HFF-Myc (cell line): ENCODE measurements around the gene KCNH5.

Experiments used
- DNase-seq: peaks from one replicate; pipeline ENCODE4 v3.0.0-alpha.2; 2011; ENCODE audit warnings: low read depth; ENCODE audit errors: extremely low read depth
- H3K4me3 ChIP-seq: replicated peaks from 2 replicates; pipeline ENCODE4 v1.5.1; 2011; ENCODE audit warnings: low read depth, mild to moderate bottlenecking, control low read depth, low read length
- TF ChIP-seq, protein P1 (sequence below): IDR thresholded peaks from 2 replicates; pipeline ENCODE4 v1.5.1; 2012; ENCODE audit warnings: mild to moderate bottlenecking, low read depth, low read length, control low read depth; ENCODE audit errors: missing control alignments

KCNH5 gene

GRCh38 chr14:62696929-62697328 lies 348.3 kb downstream of the KCNH5 start:
- H3K4me3 ChIP-seq = no peak overlapping the region
- DNase-seq = no peak
- TF ChIP-seq, protein P1, sequence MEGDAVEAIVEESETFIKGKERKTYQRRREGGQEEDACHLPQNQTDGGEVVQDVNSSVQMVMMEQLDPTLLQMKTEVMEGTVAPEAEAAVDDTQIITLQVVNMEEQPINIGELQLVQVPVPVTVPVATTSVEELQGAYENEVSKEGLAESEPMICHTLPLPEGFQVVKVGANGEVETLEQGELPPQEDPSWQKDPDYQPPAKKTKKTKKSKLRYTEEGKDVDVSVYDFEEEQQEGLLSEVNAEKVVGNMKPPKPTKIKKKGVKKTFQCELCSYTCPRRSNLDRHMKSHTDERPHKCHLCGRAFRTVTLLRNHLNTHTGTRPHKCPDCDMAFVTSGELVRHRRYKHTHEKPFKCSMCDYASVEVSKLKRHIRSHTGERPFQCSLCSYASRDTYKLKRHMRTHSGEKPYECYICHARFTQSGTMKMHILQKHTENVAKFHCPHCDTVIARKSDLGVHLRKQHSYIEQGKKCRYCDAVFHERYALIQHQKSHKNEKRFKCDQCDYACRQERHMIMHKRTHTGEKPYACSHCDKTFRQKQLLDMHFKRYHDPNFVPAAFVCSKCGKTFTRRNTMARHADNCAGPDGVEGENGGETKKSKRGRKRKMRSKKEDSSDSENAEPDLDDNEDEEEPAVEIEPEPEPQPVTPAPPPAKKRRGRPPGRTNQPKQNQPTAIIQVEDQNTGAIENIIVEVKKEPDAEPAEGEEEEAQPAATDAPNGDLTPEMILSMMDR = no peak

GRCh38 chr14:62696331-62696924 lies 348.8 kb downstream of the KCNH5 start:
- TF ChIP-seq, protein P1 = no peak
- DNase-seq = no peak
- H3K4me3 ChIP-seq = no peak overlapping the region

- TF ChIP-seq, protein P1 = no peak
- H3K4me3 ChIP-seq = no peak overlapping the region
- DNase-seq = no peak
These were observed 351.2 kb downstream of the KCNH5 start for GRCh38 chr14:62694075-62694474.

DNA sequence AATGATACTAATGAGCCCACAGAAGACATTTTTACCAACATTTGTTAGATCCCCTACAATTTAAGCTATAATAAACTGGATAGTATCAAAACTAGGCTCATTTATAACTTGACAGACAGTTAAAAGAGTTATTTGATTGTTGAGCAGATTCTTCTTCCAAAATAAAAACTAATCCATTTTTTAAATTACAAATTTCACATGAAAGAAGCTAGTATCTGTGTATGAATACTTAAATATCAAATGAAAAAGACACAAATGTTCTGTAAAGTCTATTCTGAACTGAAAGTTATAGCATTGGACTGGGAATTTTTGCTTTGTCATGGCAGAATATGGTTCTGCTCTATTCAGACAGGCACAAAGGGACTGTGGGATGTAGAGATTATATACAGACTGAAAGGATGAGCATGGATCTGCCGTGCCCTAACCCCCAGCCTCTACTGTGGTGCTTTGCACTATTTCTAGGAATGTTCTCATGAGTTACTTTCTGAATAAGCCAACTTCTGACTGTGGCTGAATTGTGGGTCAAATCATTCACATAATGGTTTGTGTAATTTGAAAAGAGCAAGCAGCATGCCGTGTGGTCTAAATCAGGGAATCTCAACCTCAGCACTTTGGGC lies 352.7 kb downstream of the KCNH5 start:
- no peak for DNase-seq

GRCh38 chr14:62691647-62692489 lies 353.4 kb downstream of the KCNH5 start:
- DNase-seq = no peak
- TF ChIP-seq, protein P1 = no peak
- H3K4me3 ChIP-seq = no peak overlapping the region

More for the DNA sequence above, 352.7 kb downstream of the KCNH5 start:
- TF ChIP-seq, protein P1 = no peak
- H3K4me3 ChIP-seq = no peak overlapping the region

- no peak for DNase-seq
- TF ChIP-seq, protein P1 = no peak
- no peak overlapping the region for H3K4me3 ChIP-seq
These were observed 355.5 kb downstream of the KCNH5 start for GRCh38 chr14:62689733-62690132.
